Suprapubic skin (tissue), 4 donors: ENCODE measurements around the gene FRY. TPM values are rescaled to one million over a fixed set of nuclear protein-coding genes. Genes with fewer than 3 reads are reported as not detected.
"Not testable (repeated sequence)": the region's sequence is repeated elsewhere in the genome, so short reads cannot be mapped to it uniquely, and the experiment has no call there.

Experiments
- DNase-seq, 2 donors: peaks; one replicate each; pipeline ENCODE4 v3.0.0-alpha.2; 2019; ENCODE audit warnings: low spot score in 2 of 2
- H3K27ac ChIP-seq: fragments of 200-600 bp; sonication (generic); one replicate; pipeline ENCODE4 v1.5.1; 2019
- H3K27me3 ChIP-seq: fragments of 200-600 bp; sonication (generic); one replicate; pipeline ENCODE4 v1.5.1; 2019
- H3K36me3 ChIP-seq: fragments of 200-600 bp; sonication (generic); one replicate; pipeline ENCODE4 v1.5.1; 2019
- H3K4me1 ChIP-seq: fragments of 200-600 bp; sonication (generic); one replicate; pipeline ENCODE4 v1.5.1; 2019
- H3K4me3 ChIP-seq: fragments of 200-600 bp; sonication (generic); one replicate; pipeline ENCODE4 v1.5.1; 2019; ENCODE audit warnings: mild to moderate bottlenecking
- H3K9me3 ChIP-seq: fragments of 200-600 bp; sonication (generic); one replicate; pipeline ENCODE4 v1.5.1; 2019
- CTCF ChIP-seq, 2 donors: fragments of 200-600 bp in 1 of 2; fragments of 450-650 bp in 1 of 2; sonication (generic) in 1 of 2; IDR thresholded peaks; one replicate each; pipeline ENCODE4 v1.5.1; 2016 to 2019; ENCODE audit warnings: antibody characterized with exemption in 2 of 2, mild to moderate bottlenecking in 1 of 2, moderate library complexity in 1 of 2
- EP300 ChIP-seq: sonication (generic); formaldehyde crosslinking; IDR thresholded peaks from one replicate; pipeline ENCODE4 v1.6.1; 2017; ENCODE audit warnings: antibody characterized with exemption
- POLR2A ChIP-seq, 2 donors: fragments of 450-650 bp; IDR thresholded peaks; one replicate each; pipeline ENCODE4 v1.6.1; 2017; ENCODE audit warnings: antibody characterized with exemption in 2 of 2, mild to moderate bottlenecking in 2 of 2, moderate library complexity in 2 of 2
- POLR2AphosphoS5 ChIP-seq, 3 donors: sonication (generic); formaldehyde crosslinking; IDR thresholded peaks; one replicate each; pipeline ENCODE4 v1.6.1; 2017; ENCODE audit warnings: antibody characterized with exemption in 3 of 3
- WGBS: methylation state at CpG from one replicate; pipeline ENCODE4 v1.1.5; 2018; 5-methylcytosine and 5-hydroxymethylcytosine counted together
- total RNA-seq, 4 donors: library from RNA; depleted of rRNA; stranded (reverse); fragments of >200 nt; gene quantifications; one replicate each; pipeline ENCODE4 v1.1.0, GENCODE V29; 2016

Gene FRY
- 10 to 100 TPM; 22.5 to 39.6 (median 26.8) TPM for total RNA-seq

GRCh38 chr13:32031025-32031814 lies at the start of gene FRY:
Gene FRY, plus strand, starts transcription at chr13:32031774. Its CDS starts 22 bp downstream, at chr13:32031796.
- under 1% methylated on average over 41 of the region's 59 CpGs for WGBS

GRCh38 chr13:31982124-31982523 lies 49.5 kb upstream of the FRY start:
- H3K27ac ChIP-seq, result no peak overlapping the region
- H3K27me3 ChIP-seq, result no peaks in the 10 kb centered on the region
- H3K36me3 ChIP-seq, result no peaks in the 10 kb centered on the region
- no peak overlapping the region for H3K4me3 ChIP-seq
- DNase-seq, result no peak
- TF ChIP-seq POLR2AphosphoS5 (IDR thresholded peaks at IDR 0.05), result no peak
- TF ChIP-seq EP300, result no peak
- TF ChIP-seq POLR2A (IDR thresholded peaks at IDR 0.05), result no peak
- no peak for TF ChIP-seq CTCF (IDR thresholded peaks at IDR 0.05)
- peaks cover 12% of the 10 kb centered on the region for H3K4me1 ChIP-seq
- 73% methylated on average over 2 of the region's 2 CpGs for whole genome bisulfite sequencing
- no peaks in the 10 kb centered on the region for H3K9me3 ChIP-seq

More at GRCh38 chr13:32031025-32031814, at the start of gene FRY:
- H3K36me3 ChIP-seq, result no peaks in the 10 kb centered on the region
- H3K27ac ChIP-seq, result peak within 1 kb of the TSS; percentile 8
- peak; percentile 73 to 83 for DNase-seq
- no peaks in the 10 kb centered on the region for H3K9me3 ChIP-seq
- peak within 1 kb of the TSS; percentile 57 for H3K4me3 ChIP-seq
- H3K27me3 ChIP-seq, result no peaks in the 10 kb centered on the region
- peaks cover 22% of the 10 kb centered on the region for H3K4me1 ChIP-seq
- TF ChIP-seq CTCF (IDR thresholded peaks at IDR 0.05) (no peak), POLR2AphosphoS5 (IDR thresholded peaks at IDR 0.05) (no peak)

GRCh38 chr13:31982540-31982939 lies 49.0 kb upstream of the FRY start:
- peak in 1 of 2 donors; percentile 68 for DNase-seq
- TF ChIP-seq EP300 (no peak), POLR2AphosphoS5 (IDR thresholded peaks at IDR 0.05) (no peak), CTCF (IDR thresholded peaks at IDR 0.05) (no peak), POLR2A (IDR thresholded peaks at IDR 0.05) (no peak)

GRCh38 chr13:31983696-31984095 lies 47.9 kb upstream of the FRY start:
- WGBS, result 93% methylated on average over 2 of the region's 2 CpGs
- H3K9me3 ChIP-seq, result not testable (repeated sequence)

More at GRCh38 chr13:31982540-31982939, 49.0 kb upstream of the FRY start:
- no peaks in the 10 kb centered on the region for H3K9me3 ChIP-seq
- peaks cover 12% of the 10 kb centered on the region for H3K4me1 ChIP-seq
- no peaks in the 10 kb centered on the region for H3K36me3 ChIP-seq
- WGBS, result 60% methylated on average over 5 of the region's 5 CpGs
- H3K27me3 ChIP-seq, result no peaks in the 10 kb centered on the region
- H3K4me3 ChIP-seq, result no peak overlapping the region
- H3K27ac ChIP-seq, result no peak overlapping the region

GRCh38 chr13:31984388-31984787 lies 47.2 kb upstream of the FRY start:
- H3K4me3 ChIP-seq, H3K9me3 ChIP-seq, H3K36me3 ChIP-seq, DNase-seq, H3K27me3 ChIP-seq, H3K27ac ChIP-seq: not testable (repeated sequence)
- 96% methylated on average over 3 of the region's 4 CpGs for WGBS
- H3K4me1 ChIP-seq, result peaks cover 12% of the 10 kb centered on the region

More at GRCh38 chr13:31983696-31984095, 47.9 kb upstream of the FRY start:
- not testable (repeated sequence) for H3K36me3 ChIP-seq, DNase-seq, H3K4me3 ChIP-seq, H3K27ac ChIP-seq, H3K27me3 ChIP-seq
- H3K4me1 ChIP-seq, result peaks cover 12% of the 10 kb centered on the region

- Histone ChIP-seq H3K27me3 (no peaks in the 10 kb centered on the region), H3K9me3 (no peaks in the 10 kb centered on the region), H3K27ac (no peak overlapping the region), H3K4me3 (no peak overlapping the region), H3K4me1 (peaks cover 4% of the 10 kb centered on the region), H3K36me3 (no peaks in the 10 kb centered on the region)
- TF ChIP-seq EP300, result no peak
- no peak for TF ChIP-seq CTCF (IDR thresholded peaks at IDR 0.05)
- no peak for TF ChIP-seq POLR2A (IDR thresholded peaks at IDR 0.05)
- TF ChIP-seq POLR2AphosphoS5 (IDR thresholded peaks at IDR 0.05), result no peak
- no peak for DNase-seq
- WGBS, result 41% methylated on average over 5 of the region's 5 CpGs
These were observed 44.7 kb upstream of the FRY start for GRCh38 chr13:31986676-31987470.
